Amygdala (tissue), 56 donors: ENCODE results near the gene MORN1.

Experiments
- DNase-seq, 56 donors: peaks; one replicate each; lab custom pipeline; 2025; lab: John Stamatoyannopoulos, UW

MORN1 gene

DNA sequence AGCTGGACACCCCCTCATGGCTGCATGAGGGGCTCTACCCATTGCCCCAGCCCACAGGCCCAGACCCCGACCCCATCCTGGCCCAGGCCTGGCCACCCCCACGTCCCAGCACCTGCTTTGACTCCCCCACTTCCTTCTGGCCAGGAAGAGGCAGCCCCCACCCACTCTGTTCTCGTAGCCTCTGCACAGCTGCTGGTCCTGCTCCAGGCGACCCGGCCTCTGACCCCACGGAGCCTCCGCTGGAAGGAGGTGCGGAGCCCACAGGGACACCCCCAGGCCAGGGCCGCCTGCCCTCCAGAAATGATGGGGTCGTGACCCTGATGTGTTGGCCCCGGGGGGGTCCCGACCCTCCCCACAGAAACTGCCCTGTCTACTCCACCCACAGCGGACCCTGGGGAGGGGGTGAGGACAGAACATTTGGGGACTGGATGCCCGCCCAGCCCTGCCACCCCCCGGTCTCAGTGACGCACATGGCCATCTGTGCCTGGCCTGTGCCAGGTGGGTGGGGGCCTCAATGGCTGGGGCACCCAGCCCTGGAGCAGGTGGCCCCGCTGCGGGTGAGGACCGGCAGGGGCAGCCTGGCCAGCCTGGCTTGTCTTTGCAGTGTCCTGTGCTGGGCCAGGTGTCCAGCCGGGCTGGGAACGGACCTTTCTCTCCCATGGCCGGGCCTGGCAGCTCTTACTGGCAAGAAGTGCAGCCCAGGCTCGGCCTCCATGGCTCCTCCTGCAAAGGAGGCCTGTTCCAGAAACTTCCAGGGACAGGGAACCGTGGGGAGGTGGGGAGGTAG lies 78.6 kb downstream of the MORN1 start:
- peak in 16 of 56 donors; percentile 5 to 73 (median 48) for DNase-seq

DNA sequence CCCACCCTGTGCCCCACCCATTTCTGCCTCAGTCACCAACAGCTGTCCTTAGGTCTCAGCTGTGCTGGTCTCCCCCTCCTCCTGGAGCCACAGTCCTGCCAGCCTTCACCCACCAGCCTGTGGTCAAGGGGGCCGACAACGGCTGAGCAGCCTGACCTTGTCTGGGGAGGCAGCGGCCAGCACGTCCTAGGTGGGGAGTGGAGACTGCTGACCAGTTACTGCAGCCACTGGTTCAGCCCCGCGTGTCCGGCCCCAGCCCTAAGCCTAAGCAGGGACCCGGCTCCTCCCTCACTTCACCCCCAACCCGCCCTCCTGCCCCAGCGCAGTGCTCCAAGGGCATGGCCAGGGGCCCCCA lies 79.2 kb downstream of the MORN1 start:
- DNase-seq = no peak

DNA sequence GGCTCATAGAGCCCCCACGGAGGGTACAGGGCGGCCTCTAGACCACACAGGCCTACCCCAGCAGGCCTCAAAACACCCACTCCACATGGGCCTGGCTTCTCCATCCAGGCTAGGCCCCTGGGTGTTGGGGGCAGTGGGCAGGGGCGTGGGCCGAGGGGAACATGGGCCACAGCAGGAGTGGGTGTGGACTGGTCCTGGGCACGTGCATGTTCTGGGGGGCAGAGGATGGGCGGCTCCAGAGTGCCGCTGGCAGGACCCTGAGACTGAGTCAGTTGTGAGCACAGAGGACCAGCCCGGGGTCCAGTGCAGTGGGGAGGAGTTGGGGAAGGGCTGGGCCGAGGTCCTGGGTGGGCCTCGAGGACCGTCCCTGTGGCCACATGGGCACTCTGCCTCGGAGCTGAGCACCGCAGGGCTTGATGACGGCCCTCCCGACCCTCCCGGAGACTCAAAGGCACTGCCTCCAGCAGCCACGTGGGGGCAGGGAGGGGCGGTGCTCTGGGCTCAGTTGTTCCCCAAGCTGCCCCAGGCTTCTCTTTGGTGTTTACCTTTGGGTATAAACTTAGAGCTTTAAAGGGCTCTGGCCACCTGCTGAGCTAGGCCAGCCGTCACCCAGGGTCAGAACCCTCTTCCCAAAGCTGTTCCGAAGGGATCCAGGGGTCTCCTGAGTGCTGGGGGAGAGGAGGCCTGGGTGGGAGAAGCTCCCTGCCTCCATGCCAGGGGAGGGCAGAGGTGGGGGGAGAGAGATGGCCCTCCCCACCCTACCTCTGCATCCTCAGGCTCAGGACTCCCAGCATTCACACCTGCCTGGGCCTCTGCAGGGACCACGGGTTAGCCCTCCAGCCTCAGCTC lies 79.9 kb downstream of the MORN1 start:
- peak in 7 of 56 donors; percentile 15 to 56 (median 32) for DNase-seq

DNA sequence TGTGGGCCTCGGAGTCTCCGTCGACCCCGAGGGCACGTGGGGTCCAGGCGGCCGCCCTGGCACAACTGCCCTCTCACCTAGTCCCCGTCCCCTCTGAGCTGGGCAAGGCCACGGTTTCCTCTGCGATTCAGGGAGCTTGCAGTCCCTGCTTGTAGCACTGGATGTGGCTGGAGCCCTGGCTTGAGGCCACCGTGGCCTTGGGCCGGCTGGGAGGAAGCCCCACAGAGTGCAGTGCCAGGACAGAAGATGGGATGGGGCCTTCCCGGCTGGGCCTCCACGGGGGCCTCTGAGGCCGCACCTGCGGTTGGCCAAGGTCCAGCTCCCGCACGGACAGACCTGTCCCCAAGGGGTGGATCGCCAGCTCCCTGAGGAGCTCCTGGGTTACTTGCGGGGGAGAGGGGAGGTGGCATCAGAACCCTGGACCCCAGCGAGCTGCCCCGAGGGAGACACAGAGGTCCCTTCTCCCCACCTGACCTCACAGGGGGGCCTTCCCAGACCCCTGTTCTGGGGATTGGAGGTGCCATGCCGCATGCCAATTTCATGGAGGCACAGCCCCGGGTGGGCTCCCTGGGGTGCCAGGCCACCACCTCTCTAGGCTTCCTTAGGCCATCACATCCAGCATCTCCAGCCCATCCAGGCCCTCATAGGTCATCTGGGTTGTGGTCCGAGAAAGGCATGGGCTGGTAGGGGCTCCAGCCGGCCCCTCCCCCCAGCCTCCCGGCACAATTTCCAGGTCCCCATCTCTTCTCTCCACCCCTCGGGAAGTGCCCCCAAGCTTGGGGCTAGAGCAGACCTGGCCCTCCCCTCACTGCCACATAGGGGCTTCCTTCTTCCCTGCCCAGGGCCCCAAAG lies 80.8 kb downstream of the MORN1 start:
- DNase-seq = peak in 11 of 56 donors; percentile 17 to 51 (median 32)

DNA sequence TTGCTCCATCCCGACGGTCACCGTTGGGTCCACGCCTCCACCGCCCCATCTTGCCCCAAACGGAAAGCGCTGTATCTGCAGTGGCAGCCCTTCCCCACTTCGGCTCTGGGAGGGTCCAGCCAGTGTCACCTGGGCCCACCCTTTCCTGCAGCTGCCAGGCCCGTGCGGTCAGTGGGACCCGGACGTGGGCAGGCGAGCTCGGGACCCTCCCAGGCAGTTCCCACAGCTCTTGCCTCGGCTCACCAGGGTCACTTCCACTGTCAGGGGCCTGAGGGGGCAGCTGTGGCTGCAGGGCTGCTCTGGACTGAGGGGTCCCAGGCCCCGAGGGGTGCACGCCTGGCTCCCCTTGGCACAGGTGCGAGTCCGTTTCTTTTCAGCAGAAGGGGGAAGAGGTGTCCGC lies 82.5 kb downstream of the MORN1 start:
- DNase-seq = no peak

DNA sequence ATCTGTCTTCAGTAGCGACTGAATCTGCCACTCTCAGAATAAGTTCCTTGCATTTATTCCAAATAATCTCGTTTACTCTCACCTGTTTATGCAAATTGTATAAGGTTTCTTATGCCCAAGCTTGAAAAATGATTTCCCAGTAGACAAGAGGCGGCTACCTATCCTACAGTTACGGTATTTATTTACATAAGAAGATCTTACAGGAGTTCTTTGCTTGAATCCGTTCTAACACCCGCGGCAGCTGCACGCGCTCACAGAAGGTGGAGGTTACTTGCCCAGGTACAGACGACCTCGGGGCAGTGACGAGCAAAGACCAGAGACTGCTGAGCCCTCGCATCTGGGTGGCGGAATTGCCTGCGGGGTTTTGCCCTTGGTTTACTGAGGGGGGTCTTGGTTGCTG lies 83.4 kb downstream of the MORN1 start:
- no peak for DNase-seq

DNA sequence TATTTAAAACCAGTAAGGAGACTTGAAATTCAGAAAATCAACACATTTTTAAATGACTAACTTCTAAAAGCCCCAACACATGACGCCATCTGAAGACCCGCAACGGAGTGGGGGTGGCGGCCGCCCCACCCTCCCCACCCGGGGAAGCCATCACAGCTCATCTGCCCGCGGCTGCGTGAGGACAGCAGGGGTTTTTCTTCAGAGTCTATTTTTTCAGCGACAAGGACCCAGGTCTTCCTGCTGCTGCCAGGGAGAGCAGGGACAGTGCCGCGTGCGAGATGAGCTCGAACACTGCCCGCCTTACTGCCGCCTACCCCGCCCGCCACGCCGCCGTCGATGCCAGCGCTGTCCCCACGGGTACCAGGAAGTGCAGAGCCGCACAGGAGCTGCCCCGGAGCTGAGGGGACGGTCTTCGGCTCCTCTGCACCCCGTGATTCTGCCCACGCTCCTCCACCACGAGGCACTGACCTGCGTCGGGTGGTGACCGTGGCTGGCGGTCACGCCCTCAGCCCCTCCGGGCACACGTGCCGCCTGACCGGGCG lies 84.2 kb downstream of the MORN1 start:
- DNase-seq = no peak

DNA sequence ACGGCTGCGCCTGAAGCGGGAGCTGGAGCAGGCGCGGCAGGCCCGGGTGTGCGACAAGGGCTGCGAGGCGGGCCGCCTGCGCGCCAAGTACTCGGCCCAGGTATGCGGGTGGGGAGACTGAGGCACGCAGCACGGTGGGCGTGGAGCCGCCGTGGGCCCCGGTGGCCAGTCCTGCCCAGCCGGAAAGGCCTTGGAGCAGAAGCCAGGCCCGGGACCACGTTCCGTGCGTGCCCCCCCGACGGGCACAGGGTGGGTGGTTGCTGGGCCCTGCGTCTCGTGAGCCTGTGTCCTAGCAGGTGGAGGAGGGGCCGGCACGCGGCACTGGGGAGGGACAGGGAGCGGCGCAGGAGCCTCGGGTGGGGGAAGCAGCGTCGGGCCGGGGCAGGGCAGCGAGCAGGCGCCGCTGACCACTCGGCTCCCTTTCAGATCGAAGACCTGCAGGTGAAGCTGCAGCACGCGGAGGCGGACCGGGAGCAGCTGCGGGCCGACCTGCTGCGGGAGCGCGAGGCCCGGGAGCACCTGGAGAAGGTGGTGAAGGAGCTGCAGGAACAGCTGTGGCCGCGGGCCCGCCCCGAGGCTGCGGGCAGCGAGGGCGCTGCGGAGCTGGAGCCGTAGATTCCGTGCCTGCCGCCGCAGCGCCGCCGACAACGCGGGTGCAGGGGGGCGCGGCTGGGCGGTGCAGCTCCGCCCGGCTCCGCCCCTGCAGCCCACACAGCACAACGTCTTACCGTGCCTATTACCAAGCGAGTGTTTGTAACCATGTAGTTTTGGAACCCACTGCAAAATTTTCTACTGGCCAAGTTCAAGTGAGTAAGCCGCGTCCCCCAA lies 85.0 kb downstream of the MORN1 start:
- no peak for DNase-seq

DNA sequence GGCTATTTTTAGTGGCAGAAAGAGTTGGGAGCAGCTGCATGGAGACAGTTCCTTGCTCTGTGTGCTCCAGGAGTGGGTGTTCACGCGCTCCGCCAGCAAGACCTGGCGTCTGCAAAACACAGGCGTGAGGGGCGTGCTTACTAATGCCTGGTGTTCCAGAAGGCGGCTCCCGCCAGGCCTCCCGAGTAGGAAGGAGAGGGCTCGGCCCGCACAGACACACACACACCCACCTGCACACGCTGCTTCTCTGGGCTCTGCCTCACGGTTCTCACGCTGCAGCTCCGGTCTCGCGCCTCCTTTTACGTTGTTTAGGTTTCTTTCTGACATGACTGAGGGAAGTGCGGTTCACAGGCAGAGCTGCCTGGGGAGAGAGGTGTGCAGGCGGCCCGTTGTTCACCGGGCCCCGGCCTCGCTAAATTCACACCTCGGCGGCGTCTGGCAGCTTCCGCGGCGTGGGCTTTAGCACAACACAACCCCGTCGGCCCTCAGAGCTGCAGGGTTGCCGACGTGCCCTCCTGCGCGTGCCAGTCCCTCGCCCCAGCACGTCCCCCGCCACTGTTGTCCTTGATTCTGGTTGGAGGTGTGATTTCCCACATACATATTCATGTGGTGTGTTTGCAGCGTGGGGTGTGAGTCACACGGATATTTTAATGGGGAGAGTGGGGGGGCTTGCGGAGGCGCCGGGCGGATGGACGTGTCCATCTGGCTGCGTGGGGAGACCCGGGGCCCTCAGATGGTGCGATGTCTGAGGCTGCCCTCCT lies 86.3 kb downstream of the MORN1 start:
- DNase-seq = peak in 27 of 56 donors; percentile 14 to 80 (median 51)

DNA sequence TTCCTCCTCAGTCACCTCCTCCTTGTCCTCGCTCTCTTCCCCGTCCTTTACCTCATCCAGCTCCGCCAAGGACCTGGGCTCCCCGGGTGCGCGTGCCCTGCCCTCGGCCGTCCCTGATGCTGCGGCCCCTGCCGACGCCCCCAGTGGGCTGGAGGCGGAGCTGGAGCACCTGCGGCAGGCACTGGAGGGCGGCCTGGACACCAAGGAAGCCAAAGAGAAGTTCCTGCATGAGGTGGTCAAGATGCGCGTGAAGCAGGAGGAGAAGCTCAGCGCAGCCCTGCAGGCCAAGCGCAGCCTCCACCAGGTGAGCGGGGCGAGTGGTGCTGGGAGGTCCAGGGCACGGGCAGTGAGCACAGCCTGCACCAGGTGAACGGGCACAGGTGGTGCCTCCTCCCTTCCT lies 87.1 kb downstream of the MORN1 start:
- DNase-seq = no peak

DNA sequence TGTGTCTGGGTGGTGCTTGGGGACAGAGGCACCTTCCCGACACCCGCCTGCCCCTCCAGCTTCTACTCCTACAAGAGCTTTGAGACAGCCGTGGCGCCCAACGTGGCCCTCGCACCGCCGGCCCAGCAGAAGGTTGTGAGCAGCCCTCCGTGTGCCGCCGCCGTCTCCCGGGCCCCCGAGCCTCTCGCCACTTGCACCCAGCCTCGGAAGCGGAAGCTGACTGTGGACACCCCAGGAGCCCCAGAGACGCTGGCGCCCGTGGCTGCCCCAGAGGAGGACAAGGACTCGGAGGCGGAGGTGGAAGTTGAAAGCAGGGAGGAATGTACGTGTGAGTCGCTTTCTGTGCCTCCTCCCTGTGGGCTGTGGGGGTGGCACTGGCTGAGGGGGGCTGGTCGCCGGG lies 87.6 kb downstream of the MORN1 start:
- DNase-seq = no peak

DNA sequence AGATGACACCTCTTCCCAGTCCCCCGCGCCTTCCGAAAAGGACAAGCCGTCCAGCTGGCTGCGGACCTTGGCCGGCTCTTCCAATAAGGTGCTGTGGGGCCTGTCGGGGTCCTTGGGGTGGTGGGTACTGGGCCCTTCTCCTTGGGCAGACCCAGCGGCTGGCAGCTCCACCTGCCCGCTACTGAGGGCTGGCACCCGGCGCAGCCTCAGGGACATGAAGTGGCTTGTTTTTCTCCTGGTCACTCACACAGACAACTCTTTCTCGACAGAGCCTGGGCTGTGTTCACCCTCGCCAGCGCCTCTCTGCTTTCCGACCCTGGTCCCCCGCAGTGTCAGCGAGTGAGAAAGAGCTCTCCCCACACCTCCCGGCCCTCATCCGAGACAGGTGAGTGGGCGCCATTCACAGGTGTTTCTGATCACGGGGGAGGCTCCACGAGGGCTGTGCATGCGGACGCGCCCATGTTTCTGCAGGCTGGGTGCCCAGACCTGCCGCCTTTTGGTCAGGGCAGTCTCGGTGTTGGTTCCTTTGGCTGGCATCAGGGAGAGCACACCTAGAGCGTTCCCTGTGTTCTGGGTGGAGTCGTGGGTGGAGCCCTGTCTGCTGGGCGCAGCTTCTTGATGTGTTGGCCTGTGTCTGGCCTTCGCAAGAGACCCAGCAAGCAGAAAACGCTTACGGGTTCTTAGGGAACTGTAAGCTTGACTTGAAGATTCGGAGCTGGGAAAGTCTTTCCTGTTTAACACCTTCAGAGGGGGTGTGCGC lies 88.2 kb downstream of the MORN1 start:
- DNase-seq = no peak

DNA sequence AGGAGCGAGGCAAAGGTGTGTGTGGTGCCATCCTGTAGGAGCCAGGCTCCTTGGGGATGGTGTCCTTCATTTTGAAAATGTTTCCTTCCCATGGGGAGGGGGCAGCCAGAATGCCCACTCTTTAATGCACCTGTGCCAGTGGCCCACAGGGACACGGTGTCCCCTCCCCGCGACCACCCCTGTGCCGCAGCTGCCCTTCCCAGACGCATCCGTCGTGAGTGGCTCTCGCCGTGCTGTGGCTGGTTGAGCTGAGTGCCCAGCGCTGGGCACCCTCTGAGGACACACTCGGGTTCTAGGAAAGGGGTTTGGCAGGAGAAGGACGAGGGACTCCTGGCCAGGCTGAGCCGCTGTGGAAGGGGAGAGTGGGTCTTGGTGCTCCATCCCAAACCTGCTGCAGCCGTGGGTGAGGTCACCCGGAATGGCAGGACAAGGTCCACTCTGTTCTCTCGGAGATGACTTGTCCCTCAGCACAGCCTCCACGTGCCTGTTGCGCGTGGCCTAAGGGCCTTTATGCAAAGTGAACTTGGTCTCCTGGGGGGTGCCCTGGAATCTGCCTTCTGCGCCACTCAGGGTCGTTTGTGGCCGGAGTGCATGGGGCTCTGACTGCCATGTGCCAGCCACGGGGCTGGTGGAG lies 88.9 kb downstream of the MORN1 start:
- DNase-seq = no peak

DNA sequence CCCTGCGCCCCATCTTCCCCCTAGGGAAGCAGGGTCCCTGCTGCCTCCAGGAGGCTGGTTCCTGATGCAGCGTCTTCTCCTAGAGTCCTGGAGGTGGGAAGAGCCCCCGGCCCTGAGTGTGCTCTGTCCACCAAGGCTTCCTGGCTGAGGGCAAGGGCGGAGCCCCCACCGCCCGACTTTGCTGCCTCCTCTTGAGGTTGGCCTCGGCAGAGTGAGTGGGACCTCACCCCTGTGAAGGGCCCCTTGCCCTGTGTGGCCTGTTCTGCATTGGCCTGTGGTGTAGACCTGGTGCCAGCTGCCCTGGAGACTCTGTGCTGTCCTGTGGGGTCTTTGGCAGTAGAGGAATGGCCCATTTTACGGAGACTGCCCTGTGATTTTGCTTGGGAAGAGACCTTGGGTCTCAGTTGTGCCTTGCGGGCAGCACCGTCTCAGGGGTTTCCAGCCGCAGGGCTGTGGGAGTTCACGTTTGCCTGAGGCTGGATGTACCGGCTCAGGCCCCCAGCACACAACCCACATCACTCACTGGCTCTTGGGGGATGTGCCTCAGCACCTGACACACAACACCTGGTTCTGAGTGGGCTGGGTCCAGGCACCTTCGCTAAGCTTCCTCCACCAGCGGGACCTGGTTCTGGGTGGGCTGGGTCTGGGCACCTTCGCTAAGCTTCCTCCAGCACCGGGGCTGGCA lies 89.6 kb downstream of the MORN1 start:
- DNase-seq = no peak

DNA sequence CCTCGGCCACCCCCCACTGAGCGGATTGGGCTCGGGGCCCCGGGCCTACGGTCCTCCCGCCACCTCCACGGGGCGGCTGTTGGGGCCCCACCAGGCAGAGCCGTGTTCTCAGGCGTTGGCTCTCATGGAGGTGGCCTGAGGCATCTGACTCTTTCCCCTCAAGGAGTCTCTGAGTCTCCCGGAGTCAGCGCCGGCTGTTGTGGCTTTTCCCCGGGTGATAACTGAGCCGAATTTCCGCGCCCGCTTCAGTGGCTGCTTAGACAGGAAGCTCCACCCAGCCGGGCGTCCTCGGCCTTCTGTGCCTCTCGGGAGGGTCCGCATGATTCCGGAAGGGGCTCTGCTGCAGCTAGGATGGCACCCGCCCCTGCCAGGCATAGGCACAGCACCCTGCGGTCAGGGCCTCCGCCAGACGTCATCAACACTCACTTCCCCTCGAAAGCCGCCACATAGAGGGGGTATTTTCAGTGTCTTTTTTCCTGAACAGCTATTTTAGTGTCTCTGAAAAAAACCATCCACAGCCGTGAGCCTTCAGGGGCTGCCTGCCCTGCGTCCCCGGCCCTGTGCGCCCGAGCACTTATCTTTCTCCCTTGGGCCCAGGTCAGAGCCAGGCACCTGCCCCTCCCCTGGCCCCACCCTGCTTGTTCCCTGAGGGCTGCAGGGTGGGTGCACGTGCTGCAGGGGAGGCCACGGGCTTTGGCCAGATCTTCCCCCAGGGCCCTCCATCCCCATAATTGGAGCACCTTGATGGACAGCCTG lies 90.3 kb downstream of the MORN1 start:
- DNase-seq = peak in 28 of 56 donors; percentile 20 to 68 (median 39)

DNA sequence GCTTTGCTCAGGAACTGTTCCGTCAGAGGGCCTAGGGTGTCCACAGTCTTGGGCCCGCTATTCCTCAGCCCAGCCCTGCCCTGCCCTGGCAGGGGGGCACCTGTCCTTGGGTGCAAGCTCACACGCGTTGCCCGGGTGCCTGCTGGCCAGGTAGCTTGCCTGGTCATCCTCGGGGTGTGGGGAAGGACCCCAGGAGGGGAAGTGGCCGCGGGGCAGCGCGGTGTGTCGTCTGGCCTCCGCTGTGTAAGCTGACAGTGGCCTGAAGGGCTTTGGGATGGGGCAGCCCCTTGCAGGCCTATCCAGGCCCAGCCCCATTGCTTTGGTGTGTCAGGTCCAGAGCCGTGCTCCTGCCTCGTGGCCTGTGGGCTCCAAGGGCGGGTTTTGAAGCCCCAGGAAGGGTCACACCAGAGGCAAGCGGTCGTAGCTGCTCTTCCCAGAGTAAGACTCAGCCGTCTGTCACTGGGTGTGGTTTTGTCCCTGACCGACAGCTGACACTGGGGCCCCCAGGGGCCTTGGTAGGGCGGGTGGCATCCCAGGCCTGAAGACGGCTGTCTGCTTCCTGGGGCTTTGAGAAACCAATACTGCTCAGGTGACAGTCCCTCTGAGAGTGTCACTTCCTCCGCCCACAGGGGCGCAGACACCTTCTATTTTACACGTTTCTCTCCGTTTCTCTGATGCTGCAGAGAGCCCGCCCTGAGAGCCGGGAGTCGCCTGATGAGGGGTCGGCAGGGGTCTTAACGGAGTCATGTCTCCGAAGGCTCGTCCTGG lies 91.2 kb downstream of the MORN1 start:
- DNase-seq = no peak
